Epithelial cell of proximal tubule (primary cell): Measurements from ENCODE around the gene DDA1. TPM values are rescaled to one million over a fixed set of nuclear protein-coding genes. Genes with fewer than 3 reads are reported as not detected.

Experiments
- DNase-seq: peaks from one replicate; pipeline ENCODE4 v3.0.0-alpha.2; 2011; ENCODE audit warnings: low read depth
- H3K4me3 ChIP-seq: 2 replicates; pipeline ENCODE4 v1.5.1; 2011; ENCODE audit warnings: low read depth, mild to moderate bottlenecking, low read length
- total RNA-seq: library from RNA; depleted of rRNA; stranded (reverse); fragments of >200 nt; gene quantifications from 2 replicates; pipeline ENCODE4 v1.2.3, GENCODE V29; 2015
- TF ChIP-seq, protein P1 (sequence below): conservative IDR thresholded peaks from 2 replicates; pipeline ENCODE4 v1.5.1; 2012; ENCODE audit warnings: low read depth, mild to moderate bottlenecking, low read length

DDA1 gene
- total RNA-seq, 1 donor from 2014 or later, result 35.6 TPM

DNA sequence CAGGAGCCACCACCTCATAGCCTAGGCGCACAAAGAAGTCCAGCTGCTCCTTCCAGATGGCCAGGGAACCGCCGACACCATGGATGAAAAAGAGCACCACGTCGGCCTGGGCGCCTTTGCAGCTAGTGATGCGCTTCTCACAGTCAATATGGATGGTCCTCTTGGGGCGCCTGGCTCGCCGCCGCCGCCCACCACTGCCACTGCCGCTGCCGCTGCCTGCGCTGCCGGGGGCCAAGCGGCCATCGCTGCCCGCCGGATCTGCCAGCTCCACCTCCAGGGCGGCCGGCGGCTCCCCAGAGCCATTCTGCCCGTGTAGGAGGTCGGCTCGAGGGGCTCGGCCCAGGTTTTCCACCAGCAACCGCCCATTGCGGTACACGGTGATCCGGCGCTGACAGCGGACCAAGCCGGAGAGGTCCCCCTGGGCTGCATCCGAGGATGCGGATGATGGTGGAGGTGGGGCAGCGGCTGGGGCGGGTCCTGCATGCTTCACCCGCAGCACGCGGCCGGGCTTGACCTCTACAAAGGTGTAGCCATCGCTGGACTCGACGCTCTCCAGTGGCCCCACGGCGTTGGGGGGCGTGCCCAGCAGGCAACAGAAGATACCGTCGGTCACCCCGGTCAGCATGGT lies 8.3 kb upstream of the DDA1 start:
- DNase-seq, result no peak
- no peak overlapping the region for H3K4me3 ChIP-seq
- TF ChIP-seq, protein P1, sequence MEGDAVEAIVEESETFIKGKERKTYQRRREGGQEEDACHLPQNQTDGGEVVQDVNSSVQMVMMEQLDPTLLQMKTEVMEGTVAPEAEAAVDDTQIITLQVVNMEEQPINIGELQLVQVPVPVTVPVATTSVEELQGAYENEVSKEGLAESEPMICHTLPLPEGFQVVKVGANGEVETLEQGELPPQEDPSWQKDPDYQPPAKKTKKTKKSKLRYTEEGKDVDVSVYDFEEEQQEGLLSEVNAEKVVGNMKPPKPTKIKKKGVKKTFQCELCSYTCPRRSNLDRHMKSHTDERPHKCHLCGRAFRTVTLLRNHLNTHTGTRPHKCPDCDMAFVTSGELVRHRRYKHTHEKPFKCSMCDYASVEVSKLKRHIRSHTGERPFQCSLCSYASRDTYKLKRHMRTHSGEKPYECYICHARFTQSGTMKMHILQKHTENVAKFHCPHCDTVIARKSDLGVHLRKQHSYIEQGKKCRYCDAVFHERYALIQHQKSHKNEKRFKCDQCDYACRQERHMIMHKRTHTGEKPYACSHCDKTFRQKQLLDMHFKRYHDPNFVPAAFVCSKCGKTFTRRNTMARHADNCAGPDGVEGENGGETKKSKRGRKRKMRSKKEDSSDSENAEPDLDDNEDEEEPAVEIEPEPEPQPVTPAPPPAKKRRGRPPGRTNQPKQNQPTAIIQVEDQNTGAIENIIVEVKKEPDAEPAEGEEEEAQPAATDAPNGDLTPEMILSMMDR, result no peak

DNA sequence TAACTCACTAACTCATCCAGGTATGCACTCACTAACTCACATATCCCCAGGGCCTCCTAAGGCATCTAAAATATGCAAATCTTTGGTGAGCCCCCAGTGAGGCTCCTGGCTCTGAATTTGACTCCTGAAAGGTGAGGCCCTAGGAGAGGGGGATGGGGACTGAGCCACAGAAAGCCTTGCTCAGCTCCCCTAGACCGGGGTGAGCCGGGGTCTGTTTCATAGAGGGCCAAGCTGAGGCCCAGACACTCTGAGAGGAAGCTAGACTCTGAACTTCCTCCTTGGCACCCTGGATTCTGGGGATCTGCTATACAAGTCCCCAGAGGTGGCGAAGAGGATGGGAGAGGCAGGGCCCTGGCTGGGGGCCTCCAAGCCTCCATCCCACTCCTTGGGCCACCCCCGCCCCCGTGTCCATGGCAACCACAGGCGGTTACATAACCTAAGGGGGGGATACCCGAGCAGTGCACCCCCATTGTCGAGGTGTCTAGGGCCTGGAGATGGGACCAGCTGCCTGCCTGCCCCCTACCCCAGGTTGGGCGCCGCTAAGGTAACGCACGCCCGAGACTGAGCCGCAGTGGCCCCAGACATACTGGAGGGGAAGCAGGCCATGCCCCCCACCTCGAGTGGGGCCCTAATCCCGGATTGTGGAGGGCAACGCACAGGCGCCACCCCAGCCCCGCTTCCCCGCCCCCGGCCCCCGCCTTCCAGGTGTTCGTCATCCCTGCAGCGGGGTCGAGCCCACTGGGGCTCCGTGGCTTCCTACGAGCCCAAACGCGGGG lies 6.8 kb upstream of the DDA1 start:
- TF ChIP-seq, protein P1, result no peak
- H3K4me3 ChIP-seq, result peak overlapping the region; percentile 86
- DNase-seq, result no peak

DNA sequence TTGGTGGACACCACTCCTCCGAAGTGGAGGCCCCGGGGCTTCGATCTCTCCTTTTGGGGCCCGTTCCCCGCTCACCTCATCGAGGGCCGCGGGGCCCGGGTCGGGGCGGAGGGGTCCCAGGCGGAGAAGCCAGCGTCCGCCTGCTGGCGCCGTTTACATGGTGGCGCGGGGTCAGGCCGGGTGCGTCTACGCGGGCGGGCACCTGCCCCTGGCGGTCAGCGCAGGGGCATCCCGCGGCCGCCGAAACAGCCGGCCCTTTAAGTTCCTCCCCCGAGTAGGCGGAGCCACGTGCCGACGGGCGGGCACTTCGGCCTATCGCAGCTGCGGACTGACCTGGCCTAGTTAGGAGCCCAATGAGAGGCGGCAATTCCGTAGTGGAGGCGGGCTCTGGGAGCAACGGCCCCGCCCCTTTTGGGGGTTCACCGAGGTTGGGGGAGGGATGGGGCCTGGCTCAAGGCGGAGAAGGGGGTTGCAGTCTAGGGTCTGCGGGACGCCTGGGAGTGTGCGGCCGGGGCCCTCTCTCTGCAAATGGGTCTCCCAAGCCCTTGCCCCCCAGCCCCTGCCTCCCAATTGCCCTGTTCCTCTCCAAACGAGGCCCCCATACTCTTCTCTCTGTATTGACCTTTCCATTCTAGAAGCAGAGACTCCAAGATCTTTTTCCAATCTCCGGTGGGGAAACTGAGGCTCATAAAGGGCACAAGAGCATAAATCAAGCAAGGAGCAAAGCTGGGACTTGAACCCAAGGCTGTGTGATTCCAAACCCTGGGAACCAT lies 6.0 kb upstream of the DDA1 start, which contains the start of gene ABHD8:
TSS of gene ABHD8 (minus strand) at position 259 of the 773 bp plus-strand sequence. CDS start 1,809 bp downstream, outside the sequence.
- TF ChIP-seq, protein P1, result peak; percentile 34
- H3K4me3 ChIP-seq, result peak within 1 kb of the TSS; percentile 86
- DNase-seq, result no peak

DNA sequence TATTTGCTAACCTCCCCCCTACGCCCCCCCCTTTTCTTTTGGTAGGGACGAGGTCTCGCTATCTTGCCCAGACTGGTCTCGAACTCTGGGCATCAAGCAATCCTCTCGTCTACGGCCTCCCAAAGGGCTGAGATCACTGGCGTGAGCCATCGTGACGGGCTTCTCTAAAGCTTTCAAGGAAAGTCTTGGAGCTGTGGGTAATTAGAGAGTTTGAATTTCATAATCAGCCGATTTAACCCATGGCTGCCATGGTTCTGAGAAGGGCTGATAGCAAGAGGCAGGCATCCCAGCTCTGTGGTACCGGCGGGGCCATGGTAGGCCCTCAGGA lies 5.5 kb upstream of the DDA1 start:
- DNase-seq, result no peak
- TF ChIP-seq, protein P1, result no peak
- H3K4me3 ChIP-seq, result no peak overlapping the region

- no peak for DNase-seq
- H3K4me3 ChIP-seq, result no peak overlapping the region
- TF ChIP-seq, protein P1, result no peak
These were observed 4.8 kb upstream of the DDA1 start for GRCh38 chr19:17304386-17305215.

DNA sequence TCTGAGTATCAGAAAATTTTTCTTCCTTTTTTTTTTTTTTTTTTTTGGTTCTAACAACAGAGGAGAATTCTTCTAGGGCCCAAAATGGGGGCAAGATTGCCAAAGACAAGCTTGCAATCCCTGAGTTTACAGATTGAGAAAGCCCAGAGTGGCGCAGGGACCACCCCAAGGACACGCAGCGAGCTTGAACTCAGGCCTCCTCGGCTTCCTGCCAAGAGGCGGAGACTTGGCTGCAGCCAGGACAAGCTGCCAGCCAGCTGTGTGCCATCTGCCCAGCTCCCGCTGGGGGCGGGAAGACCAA lies 4.2 kb upstream of the DDA1 start:
- no peak for DNase-seq
- peak overlapping the region; percentile 79 for H3K4me3 ChIP-seq
- TF ChIP-seq, protein P1, result no peak
